GM19372 (cell line): ENCODE measurements around the gene KRT23.

Source experiments
- ATAC-seq: cut with Tn5 transposase; IDR thresholded peaks from one replicate; pipeline ENCODE4 v1.9.1; 2021; ENCODE audit warnings: mild to moderate bottlenecking, low read depth, moderate library complexity; ENCODE audit not compliant: unreplicated experiment

The KRT23 gene, protein sequence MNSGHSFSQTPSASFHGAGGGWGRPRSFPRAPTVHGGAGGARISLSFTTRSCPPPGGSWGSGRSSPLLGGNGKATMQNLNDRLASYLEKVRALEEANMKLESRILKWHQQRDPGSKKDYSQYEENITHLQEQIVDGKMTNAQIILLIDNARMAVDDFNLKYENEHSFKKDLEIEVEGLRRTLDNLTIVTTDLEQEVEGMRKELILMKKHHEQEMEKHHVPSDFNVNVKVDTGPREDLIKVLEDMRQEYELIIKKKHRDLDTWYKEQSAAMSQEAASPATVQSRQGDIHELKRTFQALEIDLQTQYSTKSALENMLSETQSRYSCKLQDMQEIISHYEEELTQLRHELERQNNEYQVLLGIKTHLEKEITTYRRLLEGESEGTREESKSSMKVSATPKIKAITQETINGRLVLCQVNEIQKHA

GRCh38 chr17:40937384-40937819 is at the start of gene KRT23:
Gene KRT23, minus strand, starts transcription at chr17:40937646. Its CDS starts 1,043 bp downstream, at chr17:40936603.
- no peak for ATAC-seq

- no peak for ATAC-seq
These were observed 49.5 kb upstream of the KRT23 start for GRCh38 chr17:40986920-40987319.

GRCh38 chr17:40984226-40984625 is 46.8 kb upstream of the KRT23 start, which contains the start of gene KRT40:
Gene KRT40, minus strand, starts transcription at chr17:40984326. Its CDS starts 53 bp downstream, at chr17:40984273.
- no peak for ATAC-seq

DNA sequence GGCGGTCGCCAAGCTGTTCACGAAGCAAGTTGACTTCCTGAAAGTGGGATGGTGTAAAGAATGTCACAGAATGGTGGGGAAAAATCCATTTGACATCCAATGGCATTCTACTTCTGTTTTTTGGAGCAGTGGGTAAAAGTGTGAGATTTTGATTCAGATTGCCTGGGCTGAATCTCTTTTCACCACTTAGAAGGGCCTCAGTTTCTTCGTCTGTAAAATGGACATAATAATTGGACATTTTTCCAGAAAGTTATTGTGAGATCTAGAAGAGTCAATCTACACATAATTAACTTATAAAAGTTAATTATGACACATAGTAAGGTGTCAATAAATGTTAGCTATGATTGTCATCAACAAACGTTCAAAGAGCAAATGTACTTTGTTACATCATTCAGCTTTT is 43.7 kb upstream of the KRT23 start:
- ATAC-seq, result no peak

DNA sequence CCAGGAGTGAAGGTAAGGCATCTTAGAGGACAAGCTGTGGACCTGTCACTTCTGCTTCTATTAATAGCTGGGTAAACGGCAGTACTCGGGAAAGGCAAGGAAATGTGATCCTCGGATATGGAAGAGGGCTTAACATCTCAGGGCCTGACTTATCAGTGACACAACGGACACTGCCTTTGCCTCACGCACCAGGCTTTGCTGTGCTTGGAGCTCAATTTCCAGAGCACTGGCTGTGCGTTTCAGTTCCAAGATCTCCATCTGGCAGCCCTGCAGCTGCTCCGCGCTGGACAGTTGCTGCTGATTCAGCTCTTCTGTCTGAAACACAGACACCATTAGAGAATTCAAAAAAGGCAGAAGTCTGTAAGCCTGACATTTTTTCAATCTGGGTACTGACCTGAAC is 43.1 kb upstream of the KRT23 start:
- ATAC-seq, result no peak

DNA sequence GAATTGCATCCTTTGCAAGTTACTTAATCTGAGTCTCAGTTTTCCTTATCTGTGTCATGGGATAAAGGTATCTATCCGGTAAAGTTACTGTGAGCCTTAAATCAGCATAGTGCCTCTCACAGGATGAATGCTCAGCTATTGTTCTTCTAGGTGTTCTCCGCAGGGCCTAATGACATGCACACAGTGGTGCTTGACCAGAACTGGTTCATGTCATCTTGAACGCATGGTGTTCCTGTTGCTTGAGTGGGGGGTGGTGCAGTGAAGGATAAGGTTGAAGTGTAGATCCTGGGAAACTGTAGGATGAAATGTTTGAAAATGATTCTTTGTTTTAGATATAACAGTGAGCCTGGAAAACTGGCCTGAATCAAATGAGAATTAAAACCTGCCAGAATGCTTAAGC is 42.7 kb upstream of the KRT23 start:
- no peak for ATAC-seq

- no peak for ATAC-seq
These were observed 41.2 kb upstream of the KRT23 start for GRCh38 chr17:40978575-40979151.

- no peak for ATAC-seq
These were observed 38.1 kb upstream of the KRT23 start for GRCh38 chr17:40975516-40975915.

DNA sequence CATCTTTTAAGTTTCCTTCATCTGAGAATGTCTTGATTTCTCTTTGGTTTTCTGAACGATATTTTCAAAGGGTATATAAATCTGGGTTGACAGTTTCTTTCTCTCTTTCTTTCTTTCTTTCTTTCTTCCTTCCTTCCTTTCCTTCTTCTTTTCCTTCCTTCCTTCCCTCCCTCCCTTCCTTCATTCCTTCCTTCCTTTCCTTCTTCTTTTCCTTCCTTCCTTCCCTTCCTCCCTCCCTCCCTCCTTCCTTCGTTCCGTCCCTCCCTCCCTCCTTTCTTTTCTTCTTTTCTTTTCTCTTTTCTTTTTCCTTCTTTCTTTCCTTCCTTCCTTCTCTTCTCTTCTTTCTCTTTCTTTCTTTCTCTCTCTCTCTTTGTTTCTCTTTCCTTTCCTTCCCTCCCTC is 36.9 kb upstream of the KRT23 start:
- no peak for ATAC-seq

GRCh38 chr17:40967582-40967981 is 30.1 kb upstream of the KRT23 start:
- no peak for ATAC-seq

- ATAC-seq, result no peak
These were observed 29.4 kb upstream of the KRT23 start, which contains the start of gene KRT39 for GRCh38 chr17:40966848-40967247. Gene KRT39, minus strand, starts transcription at chr17:40966948. Its CDS starts 92 bp downstream, at chr17:40966856.

DNA sequence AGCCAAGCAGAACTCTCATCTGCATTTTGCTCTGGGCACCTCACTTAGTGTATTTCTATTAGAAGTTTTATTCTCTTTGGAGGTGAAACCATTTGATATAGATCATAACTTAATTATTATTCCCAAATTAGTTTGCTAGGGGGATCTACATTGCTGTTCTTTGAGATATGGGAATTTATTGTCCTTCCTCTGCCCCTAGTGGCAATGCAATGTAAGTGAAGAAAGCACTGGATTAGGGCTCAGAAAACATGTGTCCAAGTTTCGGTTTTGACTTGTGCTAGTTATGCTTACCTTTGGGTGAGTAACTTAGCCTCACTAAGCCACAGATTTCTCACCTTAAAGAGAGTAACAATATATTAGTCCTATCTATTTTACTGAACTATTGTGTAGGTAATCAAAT is 26.4 kb upstream of the KRT23 start:
- ATAC-seq, result no peak

GRCh38 chr17:40962059-40962561 is 24.7 kb upstream of the KRT23 start:
- ATAC-seq, result no peak

DNA sequence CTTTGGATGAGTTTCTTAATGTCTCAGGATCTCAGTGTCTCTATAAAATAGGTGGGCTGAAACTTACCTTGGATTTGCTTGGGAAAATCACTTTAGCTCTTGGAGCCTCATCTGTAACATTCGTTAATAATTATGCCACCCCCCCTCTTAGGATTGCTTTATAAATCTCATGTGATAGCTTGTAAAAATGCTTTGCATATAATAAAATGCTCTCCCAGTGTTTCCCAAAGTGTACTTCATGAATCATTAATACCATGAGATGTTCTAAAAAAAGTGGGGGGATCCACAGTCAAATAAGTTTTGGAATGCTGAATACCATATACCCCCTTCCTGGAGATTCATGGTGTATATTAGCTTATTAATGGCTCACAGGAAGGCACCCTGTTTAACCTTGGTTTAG is 24.1 kb upstream of the KRT23 start:
- ATAC-seq, result no peak

GRCh38 chr17:40960144-40960543 is 22.7 kb upstream of the KRT23 start:
- ATAC-seq, result no peak

GRCh38 chr17:40958086-40958953 is 20.9 kb upstream of the KRT23 start:
- no peak for ATAC-seq

DNA sequence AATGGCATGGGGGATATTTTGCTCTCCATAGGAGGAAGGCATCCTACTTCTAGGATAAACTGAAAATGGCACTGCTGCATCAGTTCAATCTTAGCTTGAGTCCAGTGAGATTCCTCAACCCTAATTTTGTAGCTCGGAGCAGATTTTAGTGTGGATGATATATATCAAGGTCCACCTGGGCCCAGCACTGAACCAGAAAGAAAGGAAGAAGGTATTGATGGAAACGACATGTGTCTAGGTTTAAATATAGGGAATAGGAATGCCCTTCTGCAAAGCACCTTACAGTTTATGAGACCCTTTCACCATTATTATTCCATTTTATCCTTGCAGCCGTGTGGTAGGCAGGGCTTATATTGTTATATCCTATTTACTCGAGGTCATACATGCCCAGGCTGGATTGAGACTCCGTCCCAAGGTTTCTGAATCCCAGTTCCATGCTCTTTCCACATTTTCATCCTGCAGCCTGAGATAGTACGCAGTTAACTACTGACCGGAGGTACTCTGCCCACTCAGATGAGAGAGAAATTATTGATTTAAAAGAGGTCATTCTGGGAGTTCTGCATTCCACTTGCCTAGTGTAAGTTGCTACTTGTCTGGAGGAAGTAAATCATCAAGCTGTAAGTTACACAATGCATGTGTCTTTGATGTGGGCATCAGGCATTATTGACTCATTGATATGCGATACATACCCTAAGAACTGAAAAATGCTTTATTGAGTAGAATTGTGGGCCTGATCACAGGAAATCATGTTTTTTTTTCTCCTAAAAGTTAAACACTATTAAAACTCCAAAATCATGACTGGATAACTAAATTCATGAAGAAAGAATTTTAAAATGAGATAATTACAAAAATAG is 19.2 kb upstream of the KRT23 start:
- ATAC-seq, result no peak

- no peak for ATAC-seq
These were observed 16.4 kb upstream of the KRT23 start for GRCh38 chr17:40953881-40954280.

GRCh38 chr17:40952661-40953060 is 15.2 kb upstream of the KRT23 start:
- no peak for ATAC-seq

DNA sequence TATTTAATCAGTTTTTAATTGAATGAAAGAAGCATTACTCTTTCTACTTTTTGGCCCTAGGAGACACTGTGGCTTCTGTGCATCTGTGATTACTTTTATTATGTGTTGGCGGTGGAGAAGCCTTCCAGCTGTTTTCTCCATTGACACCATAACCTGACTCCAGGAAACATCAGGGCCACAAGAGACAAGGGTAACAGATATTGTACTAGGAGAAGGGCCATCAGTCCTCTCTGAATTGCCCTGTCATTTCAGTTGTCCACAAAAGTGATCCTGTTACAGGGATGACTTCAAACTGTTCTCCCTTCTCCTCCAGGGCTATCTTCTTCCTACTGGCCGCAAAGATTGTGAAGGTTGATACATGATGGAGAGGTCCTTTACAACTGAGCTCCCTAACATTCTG is 14.7 kb upstream of the KRT23 start:
- no peak for ATAC-seq
